Inflammatory macrophage treated with lipopolysaccharide for 1 hour (primary cell): ENCODE results near the gene FGGY.
"Not testable (repeated sequence)": the region's sequence is repeated elsewhere in the genome, so short reads cannot be mapped to it uniquely, and the experiment has no call there.

Experiments
- DNase-seq, 2 donors: peaks; one replicate each; pipeline ENCODE4 v3.0.0-alpha.2; 2020 to 2022

Gene FGGY

DNA sequence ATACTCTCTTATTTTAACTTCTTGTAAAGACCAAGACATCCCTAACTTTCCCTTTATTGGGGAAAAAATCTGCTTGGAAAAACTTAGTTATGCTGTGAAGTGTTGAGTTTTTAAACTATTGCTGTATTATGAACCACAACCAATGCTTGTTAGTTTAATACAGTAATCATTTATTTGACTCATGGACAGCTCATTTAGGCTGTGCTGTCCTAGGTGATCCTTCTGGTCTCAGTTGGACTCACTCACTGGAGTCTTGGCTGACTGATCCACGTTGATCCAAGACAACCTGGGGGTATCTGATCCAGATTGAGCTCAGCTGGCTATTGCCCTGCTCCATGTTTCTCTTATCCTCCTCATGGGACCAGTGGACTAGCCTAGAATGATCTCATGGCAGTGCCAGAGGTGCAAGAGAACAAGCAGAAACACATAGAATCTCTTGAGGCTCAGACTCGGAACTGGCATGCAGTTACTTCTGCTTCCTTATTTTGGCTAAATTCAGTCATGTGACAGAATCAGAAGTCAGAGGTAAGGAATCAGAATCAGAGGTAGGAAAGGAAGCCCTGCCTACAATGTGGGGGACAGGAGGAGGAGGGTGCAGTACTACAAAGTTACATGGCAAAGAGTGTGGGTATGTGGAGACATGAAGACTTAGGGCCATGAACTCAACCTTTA, 156.5 kb downstream of the FGGY start:
- DNase-seq = peak; percentile 33 to 45

DNA sequence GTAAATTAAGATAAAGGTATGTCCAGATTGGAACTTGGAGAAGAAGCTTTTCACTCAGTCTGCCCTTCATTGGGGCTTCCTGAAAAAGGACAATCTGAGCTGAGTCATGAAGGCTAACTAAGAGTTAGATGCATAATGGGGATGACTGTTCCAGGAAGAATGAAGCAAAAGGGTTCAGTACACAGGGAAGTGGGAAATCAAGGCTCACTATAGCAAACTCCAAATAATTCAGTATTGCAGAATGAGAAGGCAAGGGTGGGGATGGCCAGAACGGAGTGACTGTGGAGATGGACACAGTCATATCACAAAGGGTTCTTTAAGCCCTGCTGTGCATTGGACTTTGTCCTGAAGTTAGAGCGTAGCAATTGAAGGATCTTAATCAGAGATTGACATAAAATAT, 158.3 kb downstream of the FGGY start:
- peak; percentile 59 to 66 for DNase-seq

DNA sequence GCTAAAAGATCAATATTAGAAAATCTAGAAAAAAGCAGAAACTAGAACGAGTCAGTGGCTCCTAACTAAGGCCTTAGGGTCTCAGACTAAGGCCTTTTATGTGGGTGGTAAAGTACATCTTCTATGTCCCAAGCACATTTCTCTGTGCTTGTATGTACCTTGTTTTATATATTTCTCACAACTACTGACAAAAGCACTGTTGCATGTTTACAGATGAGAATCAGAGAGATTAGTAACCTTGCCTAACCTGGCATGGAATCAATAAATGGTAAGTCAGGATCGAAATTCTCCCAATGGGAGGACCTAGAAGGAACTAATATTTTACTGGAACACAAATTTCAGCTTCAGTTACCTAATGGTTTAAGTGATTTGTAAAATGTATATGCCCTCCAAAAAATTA, 160.9 kb downstream of the FGGY start:
- no peak for DNase-seq

DNA sequence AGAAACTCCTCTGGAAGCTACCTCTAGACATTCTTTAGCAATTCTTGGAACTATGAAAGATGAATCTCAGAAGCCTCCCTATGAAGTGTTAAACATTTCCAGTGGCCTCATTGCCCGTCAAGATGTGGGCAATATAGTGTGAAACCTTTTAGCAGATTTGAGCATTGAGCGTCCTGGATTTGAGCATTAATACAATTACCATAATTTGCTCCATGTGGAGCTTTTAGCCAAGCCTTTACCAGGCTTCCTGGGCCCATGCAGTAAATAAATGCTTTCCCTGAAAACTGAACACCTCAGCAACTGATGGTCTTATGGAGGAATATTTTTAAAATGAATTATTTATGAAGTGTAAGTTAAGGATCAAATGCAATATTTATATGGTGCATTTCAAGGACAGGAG, 162.0 kb downstream of the FGGY start:
- no peak for DNase-seq

DNA sequence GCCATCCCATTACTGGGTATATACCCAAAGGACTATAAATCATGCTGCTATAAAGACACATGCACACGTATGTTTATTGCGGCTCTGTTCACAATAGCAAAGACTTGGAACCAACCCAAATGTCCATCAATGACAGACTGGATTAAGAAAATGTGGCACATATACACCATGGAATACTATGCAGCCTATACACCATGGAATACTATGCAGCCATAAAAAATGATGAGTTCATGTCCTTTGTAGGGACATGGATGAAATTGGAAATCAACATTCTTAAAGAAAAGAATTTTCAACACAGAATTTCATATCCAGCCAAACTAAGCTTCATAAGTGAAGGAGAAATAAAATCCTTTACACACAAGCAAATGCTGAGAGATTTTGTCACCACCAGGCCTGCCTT, 166.0 kb downstream of the FGGY start:
- DNase-seq = not testable (repeated sequence)

DNA sequence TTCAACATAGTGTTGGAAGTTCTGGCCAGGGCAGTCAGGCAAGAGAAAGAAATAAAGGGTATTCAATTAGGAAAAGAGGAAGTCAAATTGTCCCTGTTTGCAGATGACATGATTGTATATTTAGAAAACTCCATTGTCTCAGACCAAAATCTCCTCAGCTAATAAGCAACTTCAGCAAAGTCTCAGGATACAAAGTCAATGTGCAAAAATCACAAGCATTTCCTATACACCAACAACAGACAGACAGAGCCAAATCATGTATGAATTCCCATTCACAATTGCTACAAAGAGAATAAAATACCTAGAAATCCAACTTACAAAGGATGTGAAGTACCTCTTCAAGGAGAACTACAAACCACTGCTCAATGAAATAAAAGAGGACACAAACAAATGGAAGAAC, 168.6 kb downstream of the FGGY start:
- not testable (repeated sequence) for DNase-seq

DNA sequence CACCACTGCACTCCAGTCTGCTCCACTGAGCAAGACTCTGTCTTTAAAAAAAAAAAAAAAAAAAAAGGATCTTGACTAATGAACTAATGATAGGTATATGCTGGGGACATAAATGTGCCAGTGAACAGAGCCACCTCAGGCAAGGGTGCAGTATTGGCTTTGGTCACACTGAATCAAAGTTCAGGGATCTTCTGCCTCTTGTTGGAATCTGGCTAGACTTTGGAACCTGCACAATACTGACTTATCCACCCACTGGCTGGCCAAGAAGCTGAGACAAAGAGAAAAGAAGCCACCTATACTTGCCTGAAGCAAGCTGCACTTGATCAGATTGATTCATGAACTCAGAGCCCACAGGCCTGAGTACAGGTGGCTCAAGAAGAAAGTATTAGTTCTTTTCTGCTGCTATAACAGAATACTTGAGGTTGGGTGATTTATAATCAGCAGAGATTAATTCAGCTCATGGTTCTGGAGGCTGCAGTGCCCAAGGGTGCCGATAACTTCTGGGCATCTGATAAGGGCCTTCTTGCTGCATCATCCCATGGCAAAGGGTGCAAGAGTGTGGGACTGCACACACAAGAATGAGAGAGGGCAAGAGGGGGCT, 172.0 kb downstream of the FGGY start:
- no peak for DNase-seq

DNA sequence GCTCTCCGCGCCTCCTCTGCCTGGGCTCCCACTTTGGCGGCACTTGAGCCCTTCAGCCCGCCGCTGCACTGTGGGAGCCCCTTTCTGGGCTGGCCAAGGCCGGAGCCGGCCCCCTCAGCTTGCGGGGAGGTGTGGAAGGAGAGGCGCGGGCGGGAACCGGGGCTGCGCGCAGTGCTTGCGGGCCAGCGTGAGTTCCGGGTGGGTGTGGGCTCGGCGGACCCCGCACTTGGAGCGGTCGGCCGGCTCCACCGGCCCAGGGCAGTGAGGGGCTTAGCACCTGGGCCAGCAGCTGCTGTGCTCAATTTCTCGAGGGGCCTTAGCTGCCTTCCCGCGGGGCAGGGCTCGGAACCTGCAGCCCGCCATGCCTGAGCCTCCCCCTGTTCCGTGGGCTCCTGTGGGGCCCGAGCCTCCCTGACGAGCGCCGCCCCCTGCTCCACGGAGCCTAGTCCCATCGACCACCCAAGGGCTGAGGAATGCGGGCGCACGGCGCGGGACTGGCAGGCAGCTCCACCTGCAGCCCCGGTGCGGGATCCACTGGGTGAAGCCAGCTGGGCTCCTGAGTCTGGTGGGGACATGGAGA, 175.2 kb downstream of the FGGY start:
- not testable (repeated sequence) for DNase-seq

DNA sequence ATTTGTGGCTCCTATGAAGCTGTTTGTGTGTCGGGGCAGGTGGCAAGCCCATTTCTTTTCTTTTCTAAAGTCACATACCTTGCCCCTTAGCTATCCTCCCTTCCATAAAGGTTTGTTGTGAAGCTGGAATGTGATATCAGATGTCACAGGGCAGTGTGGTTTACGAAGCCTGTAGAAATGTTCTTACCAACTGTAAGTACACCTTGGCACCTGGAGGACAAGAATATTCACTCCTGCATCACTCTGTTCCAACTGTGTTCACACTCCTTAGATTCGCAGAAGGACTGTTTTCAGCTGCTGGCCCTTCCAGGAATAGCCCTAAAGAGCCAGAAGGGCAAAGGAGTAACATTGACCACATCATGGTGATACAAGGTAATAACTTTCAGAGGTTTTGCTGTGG, 176.9 kb downstream of the FGGY start:
- DNase-seq = no peak

DNA sequence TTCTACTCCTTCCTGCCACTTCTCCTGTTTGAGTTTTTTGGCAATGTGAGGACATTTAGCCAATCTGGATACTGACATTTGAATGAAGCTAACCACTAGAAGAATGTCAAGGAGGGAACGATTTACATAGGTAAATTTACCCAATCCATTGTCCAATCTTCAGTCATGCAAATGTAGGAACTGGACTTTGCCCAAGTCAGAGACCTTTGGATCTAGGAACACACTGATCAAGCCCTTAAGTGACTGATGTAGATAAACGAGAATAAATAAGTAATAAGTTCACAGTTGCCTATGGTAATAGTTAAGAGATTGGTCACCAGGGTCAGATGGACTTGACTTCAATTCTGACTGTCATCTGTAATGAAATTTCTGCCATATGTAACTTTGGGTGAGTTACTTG, 177.6 kb downstream of the FGGY start:
- DNase-seq = no peak

DNA sequence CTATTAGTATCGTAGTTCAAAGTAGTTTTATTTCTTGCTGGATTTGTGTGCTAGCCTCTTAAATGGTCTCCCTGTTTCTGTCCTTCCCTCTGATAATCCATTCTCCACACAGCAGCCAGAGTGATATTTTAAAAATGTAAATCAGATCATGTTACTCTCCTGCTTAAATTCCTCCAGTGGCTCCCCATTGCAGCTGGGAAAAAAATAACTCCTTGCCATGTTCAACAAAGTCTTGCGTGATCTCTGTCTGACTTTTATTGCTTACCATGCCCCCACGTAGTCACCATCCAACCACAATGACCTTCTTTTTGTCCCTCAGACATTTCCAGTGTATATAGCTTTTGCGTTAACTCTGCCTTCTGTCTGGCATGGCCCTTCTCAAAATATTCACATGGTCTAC, 178.8 kb downstream of the FGGY start:
- no peak for DNase-seq

DNA sequence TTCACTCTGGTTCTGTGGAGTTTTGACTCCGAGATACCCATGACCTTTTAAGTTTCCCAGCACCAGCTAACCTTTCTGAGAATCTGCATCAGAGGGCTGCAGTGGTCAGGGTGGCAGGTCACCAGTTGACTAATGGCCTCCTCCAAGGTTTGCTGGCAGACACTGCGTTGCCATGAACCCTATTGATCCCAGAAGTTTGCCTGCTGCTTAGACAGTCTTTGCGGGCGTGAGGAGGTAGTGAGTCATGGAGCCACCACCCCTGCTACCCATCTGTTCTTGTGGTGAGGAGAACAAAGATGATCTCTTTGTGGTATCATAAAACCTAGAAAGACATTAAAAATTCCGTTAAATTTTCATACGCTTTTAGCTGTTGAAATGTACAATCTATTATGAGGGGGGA, 180.4 kb downstream of the FGGY start:
- DNase-seq = no peak

DNA sequence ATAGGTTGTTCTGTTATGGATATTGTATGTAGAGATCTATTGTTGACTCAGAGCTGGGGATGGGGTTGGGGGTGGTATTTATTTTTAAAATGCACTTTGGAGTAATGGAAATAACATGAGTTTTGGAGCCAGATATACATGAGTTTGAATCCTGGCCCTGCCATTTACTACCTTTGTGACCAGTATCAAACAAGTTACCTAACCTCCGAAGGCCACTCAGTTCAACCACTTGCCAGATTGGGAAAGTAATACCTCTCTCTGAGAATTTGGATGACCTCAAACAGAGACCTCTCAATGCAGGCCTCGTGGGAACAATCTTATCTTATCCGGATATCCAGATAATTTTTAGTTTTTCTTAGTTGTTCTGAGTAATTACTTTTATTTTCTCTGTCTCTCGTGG, 181.0 kb downstream of the FGGY start:
- DNase-seq = no peak

DNA sequence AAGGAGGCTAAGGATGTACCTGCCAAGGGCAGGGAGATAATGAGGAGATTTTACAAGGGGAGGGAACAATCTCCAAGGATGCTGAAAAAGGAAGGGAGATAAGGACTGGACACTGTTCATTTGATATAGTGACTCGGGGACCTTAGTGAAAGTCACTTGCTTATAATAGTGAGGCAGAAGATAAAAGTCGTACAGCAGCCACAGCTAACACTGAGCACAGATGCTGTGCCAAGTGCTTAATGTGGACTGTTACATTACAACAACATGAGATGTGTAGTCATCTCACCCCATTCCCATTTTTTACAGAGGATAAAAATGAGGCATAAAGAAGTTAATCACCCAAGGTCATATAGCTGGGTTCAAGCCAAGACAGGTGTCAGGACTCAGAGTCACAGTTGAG, 181.9 kb downstream of the FGGY start:
- DNase-seq = no peak

DNA sequence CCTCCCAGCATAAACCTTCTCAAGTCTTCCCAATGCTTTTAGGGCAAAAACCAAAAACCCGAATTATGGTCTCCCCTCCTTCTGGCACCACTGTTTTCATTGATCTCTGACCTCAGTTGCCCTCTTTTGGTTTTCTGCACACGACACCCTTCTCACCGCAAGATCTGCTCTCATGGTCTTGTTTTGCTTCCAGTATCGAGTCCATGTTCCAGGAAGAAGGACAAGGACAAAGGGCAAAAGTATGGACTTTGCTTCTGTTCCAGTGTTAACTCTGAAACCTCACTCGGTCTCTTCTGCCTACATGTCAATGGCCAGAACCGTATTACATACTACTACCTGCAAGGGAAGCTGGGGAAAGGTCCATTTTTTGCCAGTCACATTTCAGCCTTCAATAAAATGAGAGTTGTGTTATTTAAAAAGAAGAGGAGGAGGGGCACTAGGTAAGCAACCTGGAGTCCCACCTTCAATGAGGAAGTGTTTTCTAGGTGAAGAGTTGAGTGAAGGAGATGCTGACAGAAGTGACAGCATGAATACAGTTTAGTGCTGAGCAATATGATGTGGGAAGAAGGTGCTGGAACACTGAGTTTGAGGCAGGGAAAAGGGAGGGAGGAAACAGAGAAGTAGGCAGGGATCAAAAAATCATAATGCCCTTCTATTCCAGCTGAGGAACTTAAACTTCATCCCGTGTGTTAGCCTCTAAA, 183.4 kb downstream of the FGGY start:
- DNase-seq = no peak

DNA sequence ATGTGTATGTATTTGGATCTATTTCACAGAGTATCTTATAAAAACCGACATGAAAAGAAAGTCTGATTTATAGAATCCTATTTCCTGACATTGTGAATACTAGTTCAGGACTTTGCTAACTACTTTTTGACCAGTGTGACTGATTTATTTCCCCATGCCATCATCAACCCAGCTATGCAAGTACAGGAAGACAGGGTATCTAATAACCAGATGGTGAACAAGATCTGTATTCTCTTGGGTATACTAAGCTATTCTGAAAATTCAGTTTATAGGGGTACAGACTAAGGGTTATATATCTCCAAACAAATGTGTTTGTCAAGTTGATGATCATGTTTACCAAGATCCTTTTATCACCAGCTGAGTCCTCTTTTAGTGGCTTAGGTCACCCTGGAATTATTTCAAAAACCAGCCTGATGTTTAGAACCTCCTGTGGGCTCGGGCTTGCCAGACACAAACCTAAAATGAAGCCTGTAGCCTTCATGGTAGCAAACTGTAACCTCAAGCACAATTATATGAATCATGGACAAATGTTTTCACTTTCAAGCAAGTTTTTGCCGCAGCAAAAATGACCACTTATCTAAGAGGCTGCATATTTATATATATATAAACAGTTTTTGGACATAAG, 185.1 kb downstream of the FGGY start:
- no peak for DNase-seq

DNA sequence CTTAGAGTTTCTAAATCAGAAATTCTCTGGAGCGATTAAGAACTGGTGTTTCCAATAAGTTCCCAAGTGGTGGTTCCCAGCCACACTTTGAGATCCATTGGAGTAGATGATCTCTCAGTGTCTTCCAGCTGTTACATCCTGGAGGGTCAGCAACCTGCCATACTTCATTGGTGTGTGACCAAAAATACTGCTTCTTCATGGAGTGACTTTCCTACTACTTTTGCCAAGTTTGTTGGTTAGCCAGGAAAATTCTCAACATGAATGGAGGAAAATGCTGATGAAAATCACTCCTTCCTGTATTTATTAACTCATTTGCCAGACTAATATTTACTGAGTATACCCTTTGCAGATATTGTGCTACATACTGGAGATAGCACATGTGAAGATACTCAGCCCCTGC, 186.1 kb downstream of the FGGY start:
- DNase-seq = no peak

DNA sequence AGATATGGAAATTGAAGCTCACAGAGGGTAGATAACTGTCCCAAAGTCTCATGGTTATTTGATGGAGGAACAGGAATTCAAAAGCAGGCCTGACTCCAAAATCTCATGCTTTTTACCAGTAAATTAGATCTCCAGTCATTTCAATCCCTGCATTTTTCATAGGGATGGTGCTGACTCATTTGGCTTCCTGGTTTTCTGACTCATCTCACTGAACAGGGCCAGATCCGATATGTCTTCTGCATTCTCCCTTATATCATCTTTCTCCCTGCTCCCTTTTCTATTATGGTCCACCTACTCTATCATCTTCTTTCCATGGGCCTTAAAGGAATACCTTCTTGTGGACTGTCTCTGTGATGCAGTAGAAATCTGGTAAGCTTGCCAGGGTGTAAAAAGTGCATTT, 187.2 kb downstream of the FGGY start:
- no peak for DNase-seq

DNA sequence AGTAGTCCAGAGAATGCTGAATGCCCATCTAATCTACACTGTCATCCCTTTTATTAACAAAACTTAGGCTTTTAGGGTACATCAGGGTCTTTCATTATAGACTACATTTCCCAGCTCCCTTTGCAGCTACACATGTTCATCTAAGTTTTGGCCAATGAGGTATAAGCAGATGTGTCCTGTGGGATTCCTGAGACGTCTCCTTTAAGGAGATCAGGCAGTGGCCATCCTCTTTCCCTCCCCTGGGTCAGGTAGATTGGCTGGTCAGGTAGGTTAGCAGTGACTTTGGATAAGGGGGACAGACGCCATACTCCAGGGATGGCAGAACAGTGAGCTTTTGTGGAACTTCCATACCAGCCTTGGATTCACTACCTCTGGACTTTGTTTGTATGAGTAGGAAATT, 188.3 kb downstream of the FGGY start:
- DNase-seq = no peak

DNA sequence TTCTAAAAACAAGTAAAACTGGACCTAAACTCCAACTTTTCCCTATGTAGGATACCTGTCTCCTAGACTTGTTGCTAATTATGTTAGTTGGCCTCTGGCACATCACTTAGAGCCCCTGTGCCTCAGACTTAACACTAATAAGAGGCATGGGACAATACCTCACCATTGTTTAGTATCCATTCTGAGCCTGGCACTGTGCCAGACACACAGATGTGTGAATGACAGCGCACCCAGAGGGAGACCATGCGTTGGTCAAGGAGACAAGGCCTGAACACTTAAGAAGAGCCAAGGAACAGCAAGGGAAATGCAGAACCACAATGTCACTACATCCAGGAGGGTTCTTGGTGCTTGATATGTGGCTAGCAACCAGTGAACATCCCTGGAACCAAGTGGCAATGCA, 189.1 kb downstream of the FGGY start:
- no peak for DNase-seq

DNA sequence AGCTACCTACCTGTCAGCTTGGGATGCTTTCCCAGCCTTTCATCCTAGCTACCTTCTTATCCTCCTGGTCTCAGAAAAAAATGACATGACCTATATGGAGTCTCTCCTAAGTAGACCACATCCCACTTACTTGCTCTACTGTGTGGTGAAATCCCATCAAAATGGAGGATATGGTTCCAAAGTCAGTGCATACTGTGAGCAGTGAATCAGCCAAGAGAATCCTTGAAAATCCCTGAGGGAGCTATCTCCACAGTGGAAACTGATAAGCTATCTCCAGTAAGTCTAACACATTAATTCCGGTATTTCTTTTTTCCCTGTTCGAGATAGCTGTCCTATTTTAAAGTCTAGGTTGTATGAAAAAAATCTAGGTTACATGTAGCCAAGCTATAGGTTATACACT, 189.7 kb downstream of the FGGY start:
- no peak for DNase-seq

DNA sequence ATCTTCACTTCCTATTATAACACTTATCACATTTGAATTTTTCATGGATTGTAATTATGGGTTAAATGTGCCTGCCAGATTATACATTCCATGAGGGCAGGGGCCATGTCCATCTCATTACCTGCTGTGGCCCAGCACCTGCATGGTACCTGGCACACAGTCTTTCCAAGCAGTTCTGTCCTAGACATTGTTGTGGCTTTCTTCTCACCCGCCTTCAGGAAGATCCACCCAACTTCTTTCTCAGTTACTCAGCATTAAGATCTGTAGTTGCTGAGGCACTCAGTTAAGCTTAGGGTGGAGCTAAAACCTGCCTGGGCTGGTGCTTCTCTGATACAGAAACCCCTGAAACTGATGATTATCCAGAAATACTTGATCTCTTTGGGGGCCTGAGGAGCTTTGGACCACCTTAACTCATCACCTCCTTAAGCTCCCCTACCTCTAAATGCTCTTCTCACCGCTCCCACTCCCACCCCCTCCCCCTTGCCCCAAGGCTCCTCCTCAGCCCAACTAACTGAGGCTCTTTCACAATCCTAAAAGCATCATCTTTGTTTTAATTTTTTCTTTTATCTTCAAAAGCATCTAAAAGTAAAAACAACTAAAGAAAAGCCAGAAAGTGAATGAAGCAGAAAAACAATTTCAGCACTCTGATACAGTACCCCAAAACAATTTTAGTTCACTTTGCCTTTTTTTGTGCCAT, 190.6 kb downstream of the FGGY start:
- DNase-seq = no peak

DNA sequence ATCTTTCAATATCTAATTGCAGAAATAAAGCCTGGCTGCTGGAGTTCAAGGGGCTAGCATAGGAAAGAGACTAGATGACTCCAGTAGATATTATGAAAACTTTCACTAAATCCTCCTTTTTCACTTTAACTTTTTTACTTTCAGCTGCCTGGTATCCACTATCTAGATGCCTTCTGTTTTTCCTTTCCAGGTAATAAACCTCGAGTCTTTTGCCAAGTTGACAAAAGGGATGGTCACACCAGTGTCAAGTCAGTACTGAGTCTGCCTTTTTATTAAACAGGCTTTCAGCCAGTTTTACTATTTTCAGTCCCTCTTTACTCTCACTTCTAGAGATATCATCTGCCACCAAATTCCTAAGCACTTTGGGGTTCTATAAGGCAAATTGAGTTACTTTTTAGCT, 195.6 kb downstream of the FGGY start:
- no peak for DNase-seq
